Sigmoid colon (tissue), 7 donors: Measurements from ENCODE around the gene FHOD3. TPM values are rescaled to one million over a fixed set of nuclear protein-coding genes. Genes with fewer than 3 reads are reported as not detected.
"Not testable (repeated sequence)": the region's sequence is repeated elsewhere in the genome, so short reads cannot be mapped to it uniquely, and the experiment has no call there.

Experiments
- DNase-seq: peaks from one replicate; pipeline ENCODE4 v3.0.0-alpha.2; 2019
- H3K27ac ChIP-seq, 4 donors: fragments of 200-600 bp; sonication (generic); one replicate each; pipeline ENCODE4 v1.5.1; 2016 to 2019; ENCODE audit warnings: mild to moderate bottlenecking in 1 of 4
- H3K27me3 ChIP-seq, 3 donors: fragments of 200-600 bp; sonication (generic); one replicate each; pipeline ENCODE4 v1.5.1; 2019; ENCODE audit warnings: mild to moderate bottlenecking in 1 of 3
- H3K36me3 ChIP-seq, 4 donors: fragments of 200-600 bp; sonication (generic); one replicate each; pipeline ENCODE4 v1.5.1; 2016 to 2019
- H3K4me1 ChIP-seq, 4 donors: fragments of 200-600 bp; sonication (generic); one replicate each; pipeline ENCODE4 v1.5.1; 2017 to 2019
- H3K4me3 ChIP-seq, 4 donors: fragments of 200-600 bp; sonication (generic); one replicate each; pipeline ENCODE4 v1.5.1; 2017 to 2019; ENCODE audit warnings: mild to moderate bottlenecking in 2 of 4, moderate library complexity in 1 of 4
- H3K9me3 ChIP-seq, 4 donors: fragments of 200-600 bp in 3 of 4; sonication (generic) in 3 of 4; one replicate each; pipeline versions ENCODE4 v1.5.1 to v1.6.1; 2013 to 2019
- EP300 ChIP-seq, 4 donors: sonication (generic); formaldehyde crosslinking; IDR thresholded peaks; one replicate each; pipeline ENCODE4 v1.6.1; 2017; ENCODE audit warnings: antibody characterized with exemption in 4 of 4
- POLR2A ChIP-seq, 2 donors: fragments of 450-650 bp; IDR thresholded peaks; one replicate each; pipeline ENCODE4 v1.6.1; 2016; ENCODE audit warnings: antibody characterized with exemption in 2 of 2, mild to moderate bottlenecking in 2 of 2, moderate library complexity in 2 of 2
- POLR2AphosphoS5 ChIP-seq, 4 donors: sonication (generic); formaldehyde crosslinking; IDR thresholded peaks; one replicate each; pipeline ENCODE4 v1.6.1; 2017; ENCODE audit warnings: antibody characterized with exemption in 4 of 4
- WGBS, 2 donors: extraction: QIAGEN DNeasy Blood & Tissue Kit; methylation state at CpG; one replicate each; pipeline ENCODE4 v1.1.7; 2013; 5-methylcytosine and 5-hydroxymethylcytosine counted together
- intact Hi-C: fragments of 100-400 bp; cut with DNase I; formaldehyde crosslinking; loops from one replicate; pipeline ENCODE4 v1.15.1; 2023
- polyA plus RNA-seq, 3 donors: library from polyadenylated mRNA; stranded (reverse); fragments of 200-250 nt; gene quantifications; one replicate each; pipeline ENCODE4 v1.2.3, GENCODE V29; 2013
- total RNA-seq, 4 donors: library from RNA; depleted of rRNA; stranded (reverse); fragments of >200 nt; gene quantifications; one replicate each; pipeline ENCODE4 v1.1.0, GENCODE V29; 2016
- TF ChIP-seq, protein P1 (sequence below), 4 experiments: fragments of 450-650 bp in 3 of 4; fragments of 200-600 bp in 1 of 4; IDR thresholded peaks; one replicate each; pipeline ENCODE4 v1.5.1; 2016 to 2019; ENCODE audit warnings: antibody characterized with exemption in 4 of 4, mild to moderate bottlenecking in 3 of 4, moderate library complexity in 2 of 4
- donor health status: healthy with polysubstance abuse.
- donor health status: Bipolar disorder and iron deficiency.
- donor health status: healthy.

FHOD3 gene
- total and polyA plus RNA-seq, 7 donors: 1.2 to 24.9 (median 9.5) TPM

DNA sequence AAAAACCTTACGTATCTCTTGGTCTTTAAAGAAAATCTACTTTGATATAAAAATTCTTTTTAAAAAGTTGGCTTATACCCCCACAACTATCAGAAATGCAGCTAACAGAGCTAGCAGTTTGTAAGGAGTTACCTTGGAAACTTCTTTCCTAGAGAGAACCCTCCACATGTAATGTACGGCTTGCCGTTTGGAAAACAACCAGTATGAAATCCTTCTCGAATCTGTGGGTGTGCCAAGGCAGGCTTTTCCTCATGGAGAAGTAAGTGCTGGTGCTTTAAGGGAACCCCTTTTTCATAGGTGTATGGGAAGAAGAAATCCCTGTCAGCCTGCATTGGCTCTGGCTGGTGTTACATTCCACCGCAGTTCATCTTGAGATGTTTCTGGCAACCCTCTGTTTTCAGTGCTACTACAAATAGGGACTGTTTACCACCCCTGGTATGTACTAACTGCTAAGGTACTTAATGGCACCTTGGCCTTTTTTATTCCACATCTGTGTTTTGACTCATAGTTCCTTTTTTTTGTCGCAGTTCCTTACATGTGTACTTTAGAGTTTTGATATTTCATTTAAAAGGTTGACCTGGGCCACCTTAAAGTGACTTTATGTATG is 248.4 kb downstream of the FHOD3 start:
- Histone ChIP-seq H3K27me3 (no peaks in the 10 kb centered on the region), H3K4me3 (no peak overlapping the region), H3K4me1 (no peaks in the 10 kb centered on the region), H3K9me3 (no peaks in the 10 kb centered on the region), H3K27ac (no peak overlapping the region), H3K36me3 (no peaks in the 10 kb centered on the region)
- DNase-seq: no peak
- WGBS, 2 donors: 87% methylated on average over 6 of the region's 6 CpGs
- intact Hi-C loops: no loop called here
- TF ChIP-seq POLR2A (IDR thresholded peaks at IDR 0.05) (no peak), POLR2AphosphoS5 (IDR thresholded peaks at IDR 0.05) (no peak), EP300 (IDR thresholded peaks at IDR 0.05) (no peak)
- TF ChIP-seq, protein P1, sequence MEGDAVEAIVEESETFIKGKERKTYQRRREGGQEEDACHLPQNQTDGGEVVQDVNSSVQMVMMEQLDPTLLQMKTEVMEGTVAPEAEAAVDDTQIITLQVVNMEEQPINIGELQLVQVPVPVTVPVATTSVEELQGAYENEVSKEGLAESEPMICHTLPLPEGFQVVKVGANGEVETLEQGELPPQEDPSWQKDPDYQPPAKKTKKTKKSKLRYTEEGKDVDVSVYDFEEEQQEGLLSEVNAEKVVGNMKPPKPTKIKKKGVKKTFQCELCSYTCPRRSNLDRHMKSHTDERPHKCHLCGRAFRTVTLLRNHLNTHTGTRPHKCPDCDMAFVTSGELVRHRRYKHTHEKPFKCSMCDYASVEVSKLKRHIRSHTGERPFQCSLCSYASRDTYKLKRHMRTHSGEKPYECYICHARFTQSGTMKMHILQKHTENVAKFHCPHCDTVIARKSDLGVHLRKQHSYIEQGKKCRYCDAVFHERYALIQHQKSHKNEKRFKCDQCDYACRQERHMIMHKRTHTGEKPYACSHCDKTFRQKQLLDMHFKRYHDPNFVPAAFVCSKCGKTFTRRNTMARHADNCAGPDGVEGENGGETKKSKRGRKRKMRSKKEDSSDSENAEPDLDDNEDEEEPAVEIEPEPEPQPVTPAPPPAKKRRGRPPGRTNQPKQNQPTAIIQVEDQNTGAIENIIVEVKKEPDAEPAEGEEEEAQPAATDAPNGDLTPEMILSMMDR (IDR thresholded peaks at IDR 0.05): no peak

GRCh38 chr18:36546876-36547275 is 249.4 kb downstream of the FHOD3 start:
- Histone ChIP-seq H3K27ac (no peak overlapping the region), H3K36me3 (no peaks in the 10 kb centered on the region), H3K4me1 (no peaks in the 10 kb centered on the region), H3K4me3 (no peak overlapping the region), H3K9me3 (no peaks in the 10 kb centered on the region), H3K27me3 (no peaks in the 10 kb centered on the region)
- TF ChIP-seq EP300 (IDR thresholded peaks at IDR 0.05): no peak
- DNase-seq: no peak
- WGBS, 2 donors: 92 to 96% methylated on average over 8 of the region's 8 CpGs
- intact Hi-C loops: no loop called here

- no peak overlapping the region for H3K4me3 ChIP-seq
- H3K36me3 ChIP-seq: no peaks in the 10 kb centered on the region
- no peak overlapping the region for H3K27ac ChIP-seq
- intact Hi-C loops: no loop called here
- DNase-seq: no peak
- H3K9me3 ChIP-seq: no peaks in the 10 kb centered on the region
- H3K27me3 ChIP-seq: no peaks in the 10 kb centered on the region
- WGBS, 2 donors: 82 to 89% methylated on average over 11 of the region's 11 CpGs
- TF ChIP-seq POLR2AphosphoS5 (IDR thresholded peaks at IDR 0.05): no peak
- TF ChIP-seq POLR2A (IDR thresholded peaks at IDR 0.05): no peak
- no peaks in the 10 kb centered on the region for H3K4me1 ChIP-seq
Measured at GRCh38 chr18:36547544-36547943, 250.0 kb downstream of the FHOD3 start.

GRCh38 chr18:36551274-36551673 is 253.8 kb downstream of the FHOD3 start:
- intact Hi-C loops, H3K27ac ChIP-seq, DNase-seq, H3K27me3 ChIP-seq, H3K4me1 ChIP-seq, H3K9me3 ChIP-seq, H3K4me3 ChIP-seq, H3K36me3 ChIP-seq: not testable (repeated sequence)
- WGBS, 2 donors: 93 to 94% methylated on average over 1 of the region's 1 CpG

GRCh38 chr18:36558234-36558633 is 260.7 kb downstream of the FHOD3 start:
- Histone ChIP-seq H3K9me3 (no peaks in the 10 kb centered on the region), H3K36me3 (no peaks in the 10 kb centered on the region), H3K27ac (no peak overlapping the region), H3K27me3 (no peaks in the 10 kb centered on the region), H3K4me1 (no peaks in the 10 kb centered on the region), H3K4me3 (no peak overlapping the region)
- 79 to 87% methylated on average over 1 of the region's 1 CpG for WGBS, 2 donors
- TF ChIP-seq POLR2AphosphoS5 (IDR thresholded peaks at IDR 0.05) (no peak), POLR2A (IDR thresholded peaks at IDR 0.05) (no peak), EP300 (IDR thresholded peaks at IDR 0.05) (no peak)
- TF ChIP-seq, protein P1 (IDR thresholded peaks at IDR 0.05): no peak
- DNase-seq: no peak
- intact Hi-C loops: no loop called here

DNA sequence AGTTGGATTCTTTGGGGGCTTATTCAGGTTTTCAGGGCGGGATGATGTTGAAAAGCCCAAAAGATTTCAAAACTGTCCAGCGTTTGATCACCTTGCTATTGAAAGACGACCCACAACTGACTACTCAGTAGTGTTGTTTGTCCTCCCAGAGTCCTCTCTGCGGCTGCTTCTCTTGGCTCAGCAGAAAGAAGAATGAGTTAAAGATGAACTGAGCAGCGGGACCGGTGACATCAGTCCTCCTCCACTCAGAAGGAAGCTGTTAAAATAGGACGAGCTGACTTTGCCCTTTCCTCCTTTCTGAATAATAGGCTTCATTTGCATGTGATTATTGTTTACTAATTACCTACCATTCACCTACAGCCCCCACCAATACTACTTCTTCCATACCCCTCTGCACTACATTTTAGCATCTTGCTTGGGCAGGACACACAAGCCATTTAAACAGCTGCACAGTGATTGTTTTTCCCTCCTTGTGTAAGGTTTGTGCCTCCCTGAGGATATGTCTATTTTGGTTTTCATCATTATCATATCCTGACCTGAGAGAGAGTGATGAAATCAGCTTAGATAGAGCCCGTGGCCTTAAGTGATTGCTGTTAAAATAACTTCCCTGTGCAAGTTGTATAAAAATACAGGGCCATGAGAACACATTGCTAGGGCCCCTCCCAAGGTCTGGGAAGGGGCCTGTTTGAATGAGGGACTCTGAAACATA is 261.8 kb downstream of the FHOD3 start:
- Histone ChIP-seq H3K36me3 (no peaks in the 10 kb centered on the region), H3K4me3 (no peak overlapping the region), H3K27me3 (no peaks in the 10 kb centered on the region), H3K27ac (no peak overlapping the region), H3K9me3 (no peaks in the 10 kb centered on the region), H3K4me1 (no peaks in the 10 kb centered on the region)
- intact Hi-C loops: no loop called here
- no peak for DNase-seq
- 80 to 82% methylated on average over 8 of the region's 8 CpGs for WGBS, 2 donors
- no peak for TF ChIP-seq EP300 (IDR thresholded peaks at IDR 0.05)
- TF ChIP-seq, protein P1 (IDR thresholded peaks at IDR 0.05): no peak
- no peak for TF ChIP-seq POLR2AphosphoS5 (IDR thresholded peaks at IDR 0.05)
- no peak for TF ChIP-seq POLR2A (IDR thresholded peaks at IDR 0.05)
